Measurements from ENCODE around the gene RIN3. TPM values are rescaled to one million over a fixed set of nuclear protein-coding genes. Genes with fewer than 3 reads are reported as not detected.

RIN3 gene
- total and polyA plus RNA-seq, 2 experiments from 2014 or later: 1.8 to 7.0 TPM

DNA sequence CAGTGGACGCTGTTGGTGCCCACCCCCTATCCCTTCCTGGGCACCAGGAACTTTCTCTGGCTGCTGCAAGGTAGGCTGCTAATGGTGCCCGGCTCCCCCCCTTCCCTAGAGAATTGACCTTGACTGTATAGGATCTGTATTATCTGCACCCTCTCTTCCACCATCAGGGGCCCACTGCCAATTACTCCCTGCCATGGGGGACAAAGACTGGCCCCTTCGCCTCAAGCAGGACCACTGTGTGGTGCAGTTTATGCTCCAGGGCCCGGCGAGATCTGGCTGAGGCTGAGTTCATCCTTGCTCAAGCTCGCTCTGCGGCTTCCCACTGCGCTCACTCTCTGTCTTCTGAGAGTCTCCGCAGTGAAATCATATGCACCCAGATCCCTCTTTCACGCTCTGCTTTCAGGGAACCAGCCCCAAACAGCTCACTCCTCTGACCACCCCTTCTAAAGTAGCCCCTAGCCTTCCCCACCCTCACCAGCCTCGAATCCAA is 139.6 kb downstream of the RIN3 start:
- DNase-seq: no peak
- H4K20me1 ChIP-seq (ENCODE audit: insufficient read depth): no peaks in the 10 kb centered on the region
- no peaks in the 10 kb centered on the region for H3K79me2 ChIP-seq (ENCODE audit: insufficient read depth)
- no peak overlapping the region for H3K27ac ChIP-seq
- H3F3A ChIP-seq (ENCODE audit: insufficient read depth): peaks cover 10% of the 10 kb centered on the region
- no peak overlapping the region for H3K4me2 ChIP-seq (ENCODE audit: unreplicated experiment)
- H3K4me1 ChIP-seq (ENCODE audit: insufficient read depth): peaks cover 18% of the 10 kb centered on the region
- H3K4me3 ChIP-seq: no peak overlapping the region
- H2AFZ ChIP-seq: no peak overlapping the region
- WGBS, 2 experiments (ENCODE audit: low coverage in 1 of 2, low lambda C conversion rate in 2 of 2, missing lambda C conversion rate in 2 of 2): 99% methylated on average over 11 of the region's 11 CpGs
- H3K9ac ChIP-seq: no peak overlapping the region
- no peaks in the 10 kb centered on the region for H3K9me2 ChIP-seq (ENCODE audit: insufficient read depth)
- H3K27me3 ChIP-seq (replicated peaks; ENCODE audit: insufficient read depth): no peaks in the 10 kb centered on the region
- H3K36me3 ChIP-seq (ENCODE audit: low read depth): peaks cover 7% of the 10 kb centered on the region; the same call in 1 of the 2 replicates
- TF ChIP-seq EZH2phosphoT487 (IDR thresholded peaks at IDR 0.05; ENCODE audit: insufficient read depth, low read depth): no peak
- TF ChIP-seq EZH2 (IDR thresholded peaks at IDR 0.05; ENCODE audit: insufficient read depth, poor library complexity, severe bottlenecking): no peak
- in situ Hi-C loops (cut with MboI): no loop called here
- H3K9me3 ChIP-seq (ENCODE audit: low read depth): no peaks in the 10 kb centered on the region

DNA sequence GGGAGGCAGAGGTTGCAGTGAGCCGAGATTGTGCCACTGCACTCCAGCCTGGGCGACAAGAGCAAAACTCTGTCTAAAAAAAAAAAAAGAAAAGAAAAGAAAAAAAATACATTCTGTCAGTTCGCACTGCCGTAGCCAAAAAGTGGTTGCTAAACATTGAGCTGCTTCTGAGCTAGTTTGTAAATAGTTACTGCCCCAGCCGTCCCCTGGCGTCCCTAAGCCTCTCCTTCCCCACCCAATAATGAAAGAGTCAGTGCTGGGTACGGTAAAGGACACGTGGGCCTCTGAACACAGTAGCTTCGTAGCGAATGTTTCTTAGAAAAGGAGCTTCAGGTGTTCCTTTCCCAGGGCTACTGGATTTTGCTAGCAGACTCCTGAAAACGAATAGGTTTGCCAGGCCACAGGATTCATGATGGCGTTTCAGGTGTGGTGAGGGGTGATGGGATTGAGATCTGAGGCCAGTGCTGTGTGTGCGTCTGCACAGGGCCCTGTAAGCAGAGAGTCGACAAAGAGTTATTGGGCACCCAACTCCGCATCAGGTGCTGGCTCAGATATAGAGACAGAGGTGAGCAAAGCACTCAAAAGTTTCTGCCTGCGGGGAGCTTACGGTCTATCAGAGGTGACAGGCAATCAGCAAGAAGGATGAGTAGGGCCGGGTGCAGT is 140.8 kb downstream of the RIN3 start:
- Histone ChIP-seq H3K4me3 (no peak overlapping the region), H3K4me2 (ENCODE audit: unreplicated experiment) (no peak overlapping the region), H3K9me3 (ENCODE audit: low read depth) (no peaks in the 10 kb centered on the region), H3K36me3 (ENCODE audit: low read depth) (peaks cover 7% of the 10 kb centered on the region; the same call in 1 of the 2 replicates), H3F3A (ENCODE audit: insufficient read depth) (no peaks in the 10 kb centered on the region; the same call in 1 of the 2 replicates), H3K79me2 (ENCODE audit: insufficient read depth) (no peaks in the 10 kb centered on the region), H3K27ac (no peak overlapping the region), H3K27me3 (replicated peaks; ENCODE audit: insufficient read depth) (no peaks in the 10 kb centered on the region), H3K9ac (no peak overlapping the region), H3K9me2 (ENCODE audit: insufficient read depth) (no peaks in the 10 kb centered on the region), H3K4me1 (ENCODE audit: insufficient read depth) (peaks cover 8% of the 10 kb centered on the region; the same call in 1 of the 2 replicates), H2AFZ (no peak overlapping the region), H4K20me1 (ENCODE audit: insufficient read depth) (no peaks in the 10 kb centered on the region)
- in situ Hi-C loops (cut with MboI): no loop called here
- no peak for DNase-seq
- no peak for TF ChIP-seq EZH2 (IDR thresholded peaks at IDR 0.05; ENCODE audit: insufficient read depth, poor library complexity, severe bottlenecking)
- TF ChIP-seq EZH2phosphoT487 (IDR thresholded peaks at IDR 0.05; ENCODE audit: insufficient read depth, low read depth): no peak
- WGBS, 2 experiments (ENCODE audit: low coverage in 1 of 2, low lambda C conversion rate in 2 of 2, missing lambda C conversion rate in 2 of 2): 95 to 98% methylated on average over 16 to 18 of the region's 18 CpGs

DNA sequence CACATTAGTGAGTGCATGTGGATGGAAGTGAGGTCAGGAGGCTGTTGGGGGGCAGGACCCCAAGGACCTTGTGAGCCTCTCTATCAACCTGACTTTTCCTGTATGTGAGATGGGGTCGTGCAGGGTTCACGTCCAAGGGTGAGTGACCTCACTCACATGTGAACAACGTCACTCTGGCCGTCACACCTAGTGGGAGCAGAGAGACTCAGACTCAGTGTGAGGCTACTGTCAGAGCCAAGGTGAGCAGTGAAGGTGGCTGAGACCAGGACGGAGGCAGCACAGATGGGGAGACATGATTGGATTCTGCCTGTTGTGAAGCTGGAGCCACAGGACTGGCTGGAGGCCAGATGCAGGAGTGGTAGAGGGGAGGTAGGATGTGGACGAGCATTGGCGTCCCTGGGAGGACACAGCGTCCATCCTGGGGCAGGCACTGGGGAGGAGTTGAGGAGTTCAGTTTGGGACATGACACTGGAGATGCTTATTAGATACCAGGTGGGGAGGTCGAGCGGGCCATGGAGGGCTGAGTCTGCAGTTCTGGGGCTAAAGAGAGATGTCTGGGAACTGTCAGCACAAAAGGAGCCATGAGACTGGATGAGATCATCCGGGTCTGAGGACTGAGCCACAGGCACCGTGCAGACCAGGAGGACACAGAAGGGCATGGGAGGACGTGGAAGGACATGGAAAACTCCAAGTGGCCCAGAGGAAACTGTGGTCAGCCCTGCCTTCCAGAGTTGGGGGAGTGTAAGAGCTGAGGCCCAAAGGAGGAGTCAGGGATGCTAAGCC is 142.0 kb downstream of the RIN3 start:
- Histone ChIP-seq H2AFZ (no peak overlapping the region), H3K27me3 (replicated peaks; ENCODE audit: insufficient read depth) (no peaks in the 10 kb centered on the region), H3K4me1 (ENCODE audit: insufficient read depth) (no peaks in the 10 kb centered on the region), H3F3A (ENCODE audit: insufficient read depth) (no peaks in the 10 kb centered on the region), H3K79me2 (ENCODE audit: insufficient read depth) (no peaks in the 10 kb centered on the region), H3K9me2 (ENCODE audit: insufficient read depth) (no peaks in the 10 kb centered on the region), H3K4me2 (ENCODE audit: unreplicated experiment) (no peak overlapping the region), H3K4me3 (no peak overlapping the region), H3K9ac (no peak overlapping the region), H4K20me1 (ENCODE audit: insufficient read depth) (no peaks in the 10 kb centered on the region), H3K9me3 (ENCODE audit: low read depth) (no peaks in the 10 kb centered on the region), H3K27ac (no peak overlapping the region), H3K36me3 (ENCODE audit: low read depth) (peaks cover 7% of the 10 kb centered on the region; the same call in 1 of the 2 replicates)
- in situ Hi-C loops (cut with MboI): no loop called here
- DNase-seq: no peak
- TF ChIP-seq EZH2phosphoT487 (IDR thresholded peaks at IDR 0.05; ENCODE audit: insufficient read depth, low read depth): no peak
- TF ChIP-seq EZH2 (IDR thresholded peaks at IDR 0.05; ENCODE audit: insufficient read depth, poor library complexity, severe bottlenecking): no peak
- 86 to 91% methylated on average over 12 to 13 of the region's 13 CpGs for WGBS, 2 experiments (ENCODE audit: low coverage in 1 of 2, low lambda C conversion rate in 2 of 2, missing lambda C conversion rate in 2 of 2)

DNA sequence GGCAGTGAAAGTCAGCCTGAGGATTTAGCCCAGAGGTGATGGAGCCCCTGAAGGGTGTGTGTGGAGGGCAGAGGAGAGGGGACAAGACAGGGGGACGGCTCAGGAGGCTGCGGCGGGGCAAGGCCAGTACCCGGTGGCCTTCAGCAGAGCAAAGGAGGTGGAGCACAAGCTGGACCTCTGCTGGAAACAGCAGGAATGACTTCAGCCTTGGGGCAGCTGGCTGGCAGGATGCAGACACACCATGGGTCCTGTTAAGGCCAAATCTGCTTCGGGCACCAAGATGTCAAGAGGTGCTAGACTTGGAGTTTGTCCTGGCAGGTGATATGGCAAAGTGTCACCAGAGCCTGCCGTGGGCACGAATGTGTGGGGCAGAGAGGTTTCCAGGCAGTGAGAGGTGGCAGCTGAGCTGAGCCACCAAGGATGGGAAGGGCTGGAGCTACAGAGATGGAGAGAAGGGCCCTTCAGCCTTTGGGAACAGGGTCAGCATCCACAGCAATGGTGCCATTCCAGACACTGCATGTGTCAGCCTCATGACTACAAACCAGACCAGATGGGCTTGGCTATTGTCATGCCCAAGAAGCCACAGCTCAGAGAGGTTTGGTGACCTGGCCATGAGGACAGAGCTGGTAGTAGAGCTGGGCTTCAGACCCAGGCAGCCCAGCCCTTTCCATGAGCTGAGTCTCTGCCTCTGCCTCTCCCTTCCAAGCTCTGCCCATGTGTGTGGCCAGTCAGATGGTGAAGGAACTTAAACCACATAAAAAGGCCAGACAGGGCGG is 142.9 kb downstream of the RIN3 start:
- Histone ChIP-seq H2AFZ (no peak overlapping the region), H3K4me2 (ENCODE audit: unreplicated experiment) (no peak overlapping the region), H3K4me3 (no peak overlapping the region), H4K20me1 (ENCODE audit: insufficient read depth) (no peaks in the 10 kb centered on the region), H3K27ac (no peak overlapping the region), H3K9me3 (ENCODE audit: low read depth) (no peaks in the 10 kb centered on the region), H3K4me1 (ENCODE audit: insufficient read depth) (no peaks in the 10 kb centered on the region), H3K9me2 (ENCODE audit: insufficient read depth) (no peaks in the 10 kb centered on the region), H3K27me3 (replicated peaks; ENCODE audit: insufficient read depth) (no peaks in the 10 kb centered on the region), H3K9ac (no peak overlapping the region), H3F3A (ENCODE audit: insufficient read depth) (no peaks in the 10 kb centered on the region), H3K36me3 (ENCODE audit: low read depth) (peaks cover 7% of the 10 kb centered on the region; the same call in 1 of the 2 replicates), H3K79me2 (ENCODE audit: insufficient read depth) (no peaks in the 10 kb centered on the region)
- in situ Hi-C loops (cut with MboI): no loop called here
- DNase-seq: no peak
- TF ChIP-seq EZH2 (IDR thresholded peaks at IDR 0.05; ENCODE audit: insufficient read depth, poor library complexity, severe bottlenecking) (no peak), EZH2phosphoT487 (IDR thresholded peaks at IDR 0.05; ENCODE audit: insufficient read depth, low read depth) (no peak)
- 94% methylated on average over 8 of the region's 8 CpGs for WGBS, 2 experiments (ENCODE audit: low coverage in 1 of 2, low lambda C conversion rate in 2 of 2, missing lambda C conversion rate in 2 of 2)
